OCI-LY3 (cell line): ENCODE measurements around the gene SKIL.

Source experiments
- EZH2phosphoT487 ChIP-seq: fragments of 200-600 bp; shearing (Covaris generic); IDR thresholded peaks from 2 replicates; pipeline ENCODE4 v1.6.1; 2018; ENCODE audit warnings: antibody characterized with exemption, mixed run types, low read depth
- TF ChIP-seq, protein P1 (sequence below): fragments of 200-600, 300-600 bp; sonication (generic); IDR thresholded peaks from 2 replicates; pipeline ENCODE4 v1.5.1; 2014; ENCODE audit warnings: antibody characterized with exemption, low read length, low read depth

DNA sequence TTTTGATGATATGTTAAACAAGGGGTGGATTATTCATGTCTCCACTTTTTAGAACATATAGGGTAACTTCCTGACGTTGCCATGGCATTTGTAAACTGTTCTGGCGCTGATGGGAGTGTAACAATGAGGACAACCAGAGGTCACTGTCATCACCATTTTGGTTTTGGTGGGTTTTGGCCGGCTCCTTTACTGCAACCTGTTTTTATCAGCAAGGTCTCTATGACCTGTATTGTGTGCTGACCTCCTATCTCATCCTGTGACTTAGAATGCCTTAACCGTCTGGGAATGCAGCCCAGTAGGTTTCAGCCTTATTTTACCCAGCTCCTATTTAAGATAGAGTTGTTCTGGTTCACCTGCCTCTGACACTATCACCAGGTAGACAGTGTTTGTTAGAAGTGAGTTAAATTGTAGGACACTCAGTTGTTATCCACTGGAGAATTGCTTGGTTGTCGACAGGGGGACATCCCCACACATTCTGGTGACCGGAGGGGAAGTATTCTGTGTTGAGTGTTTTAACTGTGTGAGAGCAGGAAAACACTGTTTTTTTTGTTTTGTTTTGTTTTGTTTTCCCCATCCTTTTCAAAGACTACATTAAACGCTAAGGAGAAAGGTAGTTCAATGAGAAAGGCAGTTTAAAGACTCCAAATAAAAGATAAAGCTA, 36.9 kb upstream of the SKIL start:
- TF ChIP-seq, protein P1, sequence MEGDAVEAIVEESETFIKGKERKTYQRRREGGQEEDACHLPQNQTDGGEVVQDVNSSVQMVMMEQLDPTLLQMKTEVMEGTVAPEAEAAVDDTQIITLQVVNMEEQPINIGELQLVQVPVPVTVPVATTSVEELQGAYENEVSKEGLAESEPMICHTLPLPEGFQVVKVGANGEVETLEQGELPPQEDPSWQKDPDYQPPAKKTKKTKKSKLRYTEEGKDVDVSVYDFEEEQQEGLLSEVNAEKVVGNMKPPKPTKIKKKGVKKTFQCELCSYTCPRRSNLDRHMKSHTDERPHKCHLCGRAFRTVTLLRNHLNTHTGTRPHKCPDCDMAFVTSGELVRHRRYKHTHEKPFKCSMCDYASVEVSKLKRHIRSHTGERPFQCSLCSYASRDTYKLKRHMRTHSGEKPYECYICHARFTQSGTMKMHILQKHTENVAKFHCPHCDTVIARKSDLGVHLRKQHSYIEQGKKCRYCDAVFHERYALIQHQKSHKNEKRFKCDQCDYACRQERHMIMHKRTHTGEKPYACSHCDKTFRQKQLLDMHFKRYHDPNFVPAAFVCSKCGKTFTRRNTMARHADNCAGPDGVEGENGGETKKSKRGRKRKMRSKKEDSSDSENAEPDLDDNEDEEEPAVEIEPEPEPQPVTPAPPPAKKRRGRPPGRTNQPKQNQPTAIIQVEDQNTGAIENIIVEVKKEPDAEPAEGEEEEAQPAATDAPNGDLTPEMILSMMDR = no peak
- no peak for TF ChIP-seq EZH2phosphoT487
